ENCODE results near the gene SLC44A3.
"Not testable (repeated sequence)": the region's sequence is repeated elsewhere in the genome, so short reads cannot be mapped to it uniquely, and the experiment has no call there.

The SLC44A3 gene

DNA sequence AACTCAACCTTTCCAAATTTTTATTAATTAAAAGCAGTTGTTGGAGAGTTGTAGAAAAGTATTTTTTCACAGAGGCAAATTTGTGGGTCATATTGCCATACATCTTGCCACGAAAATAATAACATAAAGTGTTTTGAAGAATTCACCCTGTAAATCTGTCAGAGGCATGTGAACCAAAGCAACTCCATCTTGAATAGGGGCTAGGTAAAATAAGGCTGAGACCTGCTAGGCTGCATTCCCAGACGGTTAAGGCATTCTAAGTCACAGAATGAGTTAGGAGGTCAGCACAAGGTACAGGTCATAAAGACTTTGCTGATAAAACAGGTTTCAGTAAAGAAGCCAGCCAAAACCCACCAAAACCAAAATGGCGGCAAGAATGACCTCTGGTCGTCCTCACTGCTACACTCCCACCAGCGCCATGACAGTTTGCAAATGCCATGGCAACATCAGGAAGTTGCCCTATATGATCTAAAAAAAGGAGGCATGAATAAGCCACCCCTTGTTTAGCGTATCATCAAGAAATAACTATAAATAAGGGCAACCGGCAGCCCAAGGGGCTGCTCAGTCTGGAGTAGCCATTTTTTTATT is 111.2 kb downstream of the SLC44A3 start:
- no peak for DNase-seq (ENCODE audit: low read depth, low spot score)

DNA sequence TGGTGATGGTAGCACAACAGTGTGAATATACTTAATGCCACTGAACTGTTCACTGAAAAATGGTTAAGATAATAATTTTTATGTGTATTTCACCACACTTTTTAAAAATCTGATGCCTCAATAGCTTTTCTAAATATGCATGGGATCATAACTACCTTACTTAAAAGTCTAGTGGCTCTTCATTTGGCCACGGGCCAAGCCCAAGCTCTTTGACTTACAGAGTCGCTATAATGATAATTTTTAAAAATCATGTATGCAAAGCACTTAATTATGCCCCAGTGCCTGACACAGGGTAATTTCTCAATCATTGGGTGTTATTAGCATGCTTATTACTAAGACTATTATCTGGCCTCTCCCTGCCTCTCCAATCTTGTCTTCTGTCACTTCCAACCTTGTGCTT is 114.4 kb downstream of the SLC44A3 start:
- DNase-seq (ENCODE audit: low read depth, low spot score), result no peak

DNA sequence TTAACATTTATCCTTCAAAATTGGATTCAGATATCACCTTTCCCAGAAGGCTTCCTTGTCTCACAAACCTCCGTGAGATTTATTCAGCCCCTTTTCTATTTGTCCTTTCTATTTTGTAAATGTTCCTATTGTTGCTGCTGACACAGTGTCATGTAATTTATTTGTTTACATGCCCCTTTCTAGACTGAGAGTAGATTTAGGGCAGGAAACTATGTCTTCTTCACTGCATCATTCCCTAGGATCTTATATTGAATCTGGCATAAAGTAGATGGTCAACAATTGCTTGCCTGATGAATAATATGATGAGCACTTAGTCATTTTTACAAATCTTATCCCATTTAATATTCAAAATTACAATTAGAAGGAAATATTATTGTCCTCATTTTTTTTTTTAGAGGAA is 114.9 kb downstream of the SLC44A3 start:
- no peak for DNase-seq (ENCODE audit: low read depth, low spot score)

DNA sequence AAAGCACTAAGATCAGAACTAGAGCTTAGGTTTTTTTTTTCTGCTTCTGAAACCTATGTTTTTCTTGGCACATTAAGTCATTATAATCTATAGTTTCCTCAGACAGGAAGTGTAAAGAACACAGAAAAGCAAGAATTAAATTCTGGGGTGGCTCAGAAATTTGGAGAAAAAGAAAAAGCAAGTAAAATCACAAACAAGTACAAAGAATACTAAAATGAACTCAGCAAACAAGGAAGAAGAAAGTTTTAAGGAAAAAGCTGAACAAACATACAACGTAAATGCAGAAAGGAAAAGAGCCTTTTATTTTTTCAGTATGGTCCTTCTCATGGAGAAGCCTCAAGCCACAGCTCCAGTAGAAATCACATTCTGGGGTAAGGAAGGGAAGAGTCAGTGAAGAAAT is 115.3 kb downstream of the SLC44A3 start:
- no peak for DNase-seq (ENCODE audit: low read depth, low spot score)

DNA sequence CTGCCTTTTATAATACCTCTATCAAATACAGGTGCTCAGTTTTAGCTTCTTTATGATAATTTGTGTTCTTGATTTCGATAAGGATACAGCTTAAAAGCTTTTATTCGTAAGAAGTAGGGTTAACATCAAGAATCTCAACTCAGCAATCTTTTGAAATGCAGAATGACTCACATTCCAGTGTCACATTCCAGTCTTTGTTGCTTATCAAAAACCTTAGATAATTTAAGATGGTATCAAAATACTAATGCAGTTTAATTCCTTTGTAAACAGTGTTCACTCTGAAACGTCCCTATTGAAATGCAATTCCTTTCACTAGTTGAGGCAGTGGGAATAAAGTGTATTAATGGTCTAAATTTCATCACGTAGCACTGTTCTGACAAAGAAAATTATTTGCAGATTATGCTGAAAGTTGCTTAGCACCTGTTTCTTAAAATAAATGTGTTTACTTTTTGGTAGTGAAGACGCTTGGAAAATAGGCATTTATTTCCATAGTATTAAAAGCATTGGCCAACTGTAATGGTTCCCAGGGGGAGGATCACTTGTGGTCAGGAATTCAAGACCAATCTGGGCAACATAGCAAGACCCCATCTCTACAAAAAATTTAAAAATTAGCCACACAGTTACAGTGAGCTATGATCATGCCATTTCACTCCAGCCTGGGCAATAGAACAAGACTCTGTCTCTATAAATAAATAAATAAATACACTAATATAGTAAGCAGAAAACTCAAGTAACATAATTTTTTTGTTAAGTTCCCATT is 116.9 kb downstream of the SLC44A3 start:
- DNase-seq (ENCODE audit: low read depth, low spot score), result no peak

DNA sequence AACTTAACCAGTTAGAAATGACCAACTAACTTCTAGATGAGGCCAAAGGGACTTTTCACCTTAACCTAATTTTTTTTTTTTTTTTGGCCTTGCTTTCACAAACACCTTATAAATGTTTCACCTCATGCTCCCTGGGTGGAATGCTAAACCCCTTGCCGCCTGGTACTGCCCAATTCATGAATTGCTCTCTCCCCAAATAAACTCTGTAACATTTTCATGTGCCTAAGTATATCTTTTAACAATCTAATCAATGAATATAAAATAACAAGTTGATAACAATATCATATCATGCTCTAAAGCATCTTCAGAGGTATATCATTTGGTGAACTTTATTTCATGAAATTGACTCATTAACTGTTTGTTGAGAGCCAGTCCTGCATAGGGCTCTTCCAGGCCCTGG is 117.7 kb downstream of the SLC44A3 start:
- DNase-seq (ENCODE audit: low read depth, low spot score), result no peak

DNA sequence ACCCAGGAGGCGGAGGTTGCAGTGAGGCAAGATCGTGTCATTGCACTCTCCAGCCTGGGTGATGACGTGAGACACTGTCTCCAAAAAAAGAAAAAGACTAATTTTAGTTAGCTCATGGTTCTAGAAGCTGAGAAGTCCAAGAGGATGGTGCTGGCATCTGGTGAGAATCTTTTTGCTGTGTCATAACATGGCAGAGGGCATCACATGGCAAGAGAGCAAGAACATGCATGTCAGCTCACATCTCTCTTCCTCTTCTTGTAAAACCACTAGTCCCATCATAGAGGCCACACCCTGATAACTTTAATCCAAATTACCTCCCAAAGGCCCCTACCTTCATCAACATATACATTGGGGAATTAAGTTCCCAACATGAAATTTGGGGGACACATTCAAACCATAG is 120.6 kb downstream of the SLC44A3 start:
- DNase-seq (ENCODE audit: low read depth, low spot score), result no peak

DNA sequence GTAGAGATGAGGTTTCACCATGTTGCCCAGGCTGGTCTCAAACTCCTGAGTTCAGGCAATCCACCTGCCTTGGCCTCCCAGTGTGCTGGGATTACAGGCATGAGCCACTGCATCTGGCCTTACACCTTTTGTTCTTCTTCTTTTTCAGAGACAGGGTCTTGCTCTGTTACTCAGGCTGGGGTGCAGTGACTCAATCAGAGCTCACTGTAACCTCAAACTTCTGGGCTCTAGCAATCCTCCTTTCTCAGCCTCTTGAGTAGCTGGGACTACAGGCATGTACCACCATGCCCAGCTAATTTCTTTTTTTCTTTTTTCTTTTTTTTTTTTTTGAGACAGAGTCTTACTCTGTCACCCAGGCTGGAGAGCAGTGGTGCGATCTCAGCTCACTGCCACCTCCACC is 121.3 kb downstream of the SLC44A3 start:
- DNase-seq (ENCODE audit: low read depth, low spot score), result not testable (repeated sequence)

DNA sequence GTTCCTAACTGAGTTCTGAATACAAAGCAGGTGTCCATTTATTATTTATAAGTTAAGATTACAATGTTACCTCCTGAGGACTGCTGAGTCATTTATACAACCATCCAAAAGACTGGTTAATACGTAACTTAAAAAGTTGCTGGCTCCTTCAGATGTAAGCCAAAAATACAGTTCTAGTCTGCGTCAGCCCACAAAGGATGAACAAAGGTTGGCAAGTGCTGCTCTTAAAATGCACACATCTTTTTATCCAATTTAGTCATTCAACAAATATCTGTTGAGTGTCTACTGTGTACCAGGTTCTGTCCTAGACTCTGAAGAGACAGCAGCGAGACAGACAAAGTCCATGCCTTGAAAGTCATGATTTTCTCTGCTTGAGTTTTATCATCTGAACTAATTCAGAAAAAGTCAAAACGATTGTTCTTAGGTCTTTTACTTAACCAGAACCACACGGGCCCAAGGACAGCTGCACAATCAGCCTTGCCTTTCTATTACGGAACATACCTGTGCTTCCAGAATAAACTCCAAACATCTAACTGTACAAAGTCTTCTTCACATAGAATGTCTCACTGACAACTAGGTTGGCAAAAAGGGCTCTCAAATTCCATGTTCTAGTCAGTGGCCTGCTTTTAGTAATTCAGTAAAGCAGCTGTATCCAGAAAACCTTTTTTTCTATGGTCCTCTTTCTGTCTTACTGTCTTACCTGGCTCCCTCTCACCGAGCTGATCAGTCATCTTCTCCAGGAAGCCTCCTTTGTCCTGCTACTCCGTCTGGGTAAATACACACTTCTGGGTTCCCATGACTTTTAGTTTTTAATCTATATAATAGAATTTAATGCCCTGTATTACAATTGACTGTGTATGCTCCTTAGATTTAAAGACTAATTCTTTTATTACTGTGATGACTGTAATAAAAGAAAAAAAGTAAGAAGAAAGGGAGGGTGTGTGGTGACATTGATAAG is 122.3 kb downstream of the SLC44A3 start:
- no peak for DNase-seq (ENCODE audit: low read depth, low spot score)

All from activated CD4-positive, CD25-positive, alpha-beta regulatory T cell treated with anti-CD3 and anti-CD28 coated beads, Interleukin-2, amount 50 U/mL, for 16 hours (primary cell).